ENCODE results near the gene MYO1D. TPM values are rescaled to one million over a fixed set of nuclear protein-coding genes. Genes with fewer than 3 reads are reported as not detected.
A peak's percentile ranks its signal among the peaks of the same experiment; 100 is the strongest.

The MYO1D gene
- total and polyA plus RNA-seq, 2 donors (not counting 1 experiment from before 2014, with no cell fraction given) = 5.4 to 26.7 TPM

GRCh38 chr17:32487473-32488176, 389.3 kb downstream of the MYO1D start:
- no peaks in the 10 kb centered on the region for H3K27me3 ChIP-seq (replicated peaks in 1 of 4; ENCODE audit: control extremely low read depth in 1 of 4, control insufficient read depth in 3 of 4, insufficient read depth in 4 of 4, low read length in 3 of 4)
- peaks cover 64% of the 10 kb centered on the region for H3K4me1 Mint-ChIP-seq
- H3K4me1 ChIP-seq (ENCODE audit: control insufficient read depth in 2 of 2, insufficient read depth in 2 of 2, low read length in 2 of 2) = peaks cover 61% of the 10 kb centered on the region in 2 donors
- ChIA-PET POLR2A (interaction anchor here (0.5 to 1.1 kb wide), 5 partner anchors 30 to 94 kb away, joined by 3 to 8 read pairs (median 4); no protein-coding TSS in a partner anchor), CTCF (interaction anchor here (0.7 to 10.2 kb wide), 12 partner anchors 8 to 389 kb away, joined by 3 to 139 read pairs (median 4); partner anchors contain the start of genes MYO1D and PSMD11)
- whole genome bisulfite sequencing (ENCODE audit: insufficient coverage) = 32% methylated on average over 59 of the region's 59 CpGs
- peak overlapping the region; percentile 77 for H2AFZ ChIP-seq (ENCODE audit: insufficient read depth, low read depth, low read length, poor library complexity, severe bottlenecking)
- H3K36me3 ChIP-seq (replicated peaks in 1 of 2; ENCODE audit: control extremely low read depth in 1 of 2, control insufficient read depth in 1 of 2, extremely low read depth in 1 of 2, insufficient read depth in 2 of 2, low read length in 1 of 2) = peaks cover 0 to 12% of the 10 kb centered on the region in 2 experiments
- H3K9me3 ChIP-seq (ENCODE audit: control extremely low read depth in 1 of 3, control insufficient read depth in 2 of 3, insufficient read depth in 1 of 3, low read length in 2 of 3) = no peaks in the 10 kb centered on the region
- ATAC-seq (ENCODE audit: low read depth) (no peak), DNase-seq (peak; percentile 59)
- H3K4me3 ChIP-seq (ENCODE audit: control extremely low read depth in 1 of 5, extremely low read depth in 1 of 5, insufficient read depth in 1 of 5, low read depth in 2 of 5, low read length in 4 of 5) = peak overlapping the region; percentile 39 to 77 (median 68)
- peak overlapping the region; percentile 90 for H3K4me3 Mint-ChIP-seq
- peak overlapping the region in 1 of 2 donors; percentile 42 for H3K27ac ChIP-seq (ENCODE audit: low read length in 2 of 2)
- peaks cover 11% of the 10 kb centered on the region for H4K20me1 ChIP-seq (ENCODE audit: control insufficient read depth, insufficient read depth, low read length, poor library complexity, severe bottlenecking)
- H3K9me3 Mint-ChIP-seq (ENCODE audit: insufficient read depth) = no peaks in the 10 kb centered on the region
- H3K4me2 ChIP-seq (replicated peaks; ENCODE audit: low read depth, low read length, poor library complexity, severe bottlenecking) = peak overlapping the region; percentile 96
- H3K9ac ChIP-seq (ENCODE audit: low read length) = peak overlapping the region; percentile 71
- intact Hi-C loops (cut with micrococcal nuclease) = loop anchor here (1.0 to 10.0 kb wide), 4 partner anchors 16 to 387 kb away; partner anchors contain the start of gene MYO1D
- TF ChIP-seq CTCF (IDR thresholded peaks at IDR 0.05) (no peak), EZH2 (IDR thresholded peaks at IDR 0.05; ENCODE audit: borderline replicate concordance, insufficient read depth, low read depth, low read length, poor library complexity, severe bottlenecking) (no peak)
- peak overlapping the region; percentile 82 for H3K27ac Mint-ChIP-seq
- H3K79me2 ChIP-seq (ENCODE audit: control insufficient read depth, insufficient read depth, low read length) = peaks cover 45% of the 10 kb centered on the region
- H3K27me3 Mint-ChIP-seq = no peaks in the 10 kb centered on the region
